Measurements from ENCODE around the gene ZP1. TPM values are rescaled to one million over a fixed set of nuclear protein-coding genes. Genes with fewer than 3 reads are reported as not detected.
"Not testable (repeated sequence)": the region's sequence is repeated elsewhere in the genome, so short reads cannot be mapped to it uniquely, and the experiment has no call there.

Gene ZP1, protein sequence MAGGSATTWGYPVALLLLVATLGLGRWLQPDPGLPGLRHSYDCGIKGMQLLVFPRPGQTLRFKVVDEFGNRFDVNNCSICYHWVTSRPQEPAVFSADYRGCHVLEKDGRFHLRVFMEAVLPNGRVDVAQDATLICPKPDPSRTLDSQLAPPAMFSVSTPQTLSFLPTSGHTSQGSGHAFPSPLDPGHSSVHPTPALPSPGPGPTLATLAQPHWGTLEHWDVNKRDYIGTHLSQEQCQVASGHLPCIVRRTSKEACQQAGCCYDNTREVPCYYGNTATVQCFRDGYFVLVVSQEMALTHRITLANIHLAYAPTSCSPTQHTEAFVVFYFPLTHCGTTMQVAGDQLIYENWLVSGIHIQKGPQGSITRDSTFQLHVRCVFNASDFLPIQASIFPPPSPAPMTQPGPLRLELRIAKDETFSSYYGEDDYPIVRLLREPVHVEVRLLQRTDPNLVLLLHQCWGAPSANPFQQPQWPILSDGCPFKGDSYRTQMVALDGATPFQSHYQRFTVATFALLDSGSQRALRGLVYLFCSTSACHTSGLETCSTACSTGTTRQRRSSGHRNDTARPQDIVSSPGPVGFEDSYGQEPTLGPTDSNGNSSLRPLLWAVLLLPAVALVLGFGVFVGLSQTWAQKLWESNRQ
- not detected in 2 replicates for total RNA-seq (2014; rRNA removed; shearing (Covaris generic))

DNA sequence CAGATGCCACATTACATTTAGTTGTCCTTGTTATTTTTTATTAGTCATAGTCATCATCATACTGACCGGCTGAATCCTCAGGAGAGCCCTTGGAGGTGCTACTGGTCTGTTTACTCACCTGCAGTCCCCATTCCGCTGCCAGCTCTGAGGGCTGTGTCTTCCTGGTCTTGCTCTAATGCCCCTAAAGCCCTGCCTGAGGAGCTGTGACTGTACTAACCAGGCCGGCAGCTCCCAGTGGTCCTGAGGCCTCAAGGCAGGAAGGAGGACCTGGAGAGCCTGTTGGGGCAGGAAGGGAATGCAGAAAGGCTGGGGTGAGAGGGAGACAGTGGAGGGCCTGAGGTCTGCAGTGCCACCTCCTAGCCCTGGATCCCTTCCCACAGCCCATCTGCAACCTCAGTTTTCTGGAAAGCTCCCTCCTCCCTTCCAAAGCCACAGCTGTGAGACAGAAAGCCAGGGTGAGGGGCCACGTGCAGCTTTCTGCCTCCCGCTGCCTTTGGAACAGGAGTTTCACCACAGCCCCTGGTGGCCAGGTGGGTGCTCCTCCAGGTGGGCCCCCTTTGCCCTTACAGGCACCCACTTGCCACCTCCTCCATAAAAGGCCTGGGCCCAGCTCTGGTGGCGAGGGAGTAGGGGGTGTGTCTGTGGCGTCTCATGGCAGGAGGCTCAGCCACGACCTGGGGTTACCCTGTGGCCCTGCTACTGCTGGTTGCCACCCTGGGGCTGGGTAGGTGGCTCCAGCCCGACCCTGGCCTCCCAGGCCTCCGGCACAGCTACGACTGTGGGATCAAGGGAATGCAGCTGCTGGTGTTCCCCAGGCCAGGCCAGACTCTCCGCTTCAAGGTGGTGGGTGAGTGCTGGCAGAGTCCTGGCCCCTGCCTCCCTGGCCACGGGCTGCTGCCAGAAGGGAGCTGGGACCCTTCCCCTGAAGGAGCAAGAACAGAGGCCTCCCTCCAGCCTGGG lies at the start of gene ZP1:
ZP1 (plus strand) TSS at position 632 of the 960 bp plus-strand sequence; CDS start at position 652, 20 bp downstream.
- Histone ChIP-seq H3K27me3 (ENCODE audit: control insufficient read depth, insufficient read depth, low read length) (no peaks in the 10 kb centered on the region), H3K4me3 (ENCODE audit: insufficient read depth, low read depth, low read length) (no peak within 1 kb of the TSS), H3K36me3 (replicated peaks; ENCODE audit: control insufficient read depth, insufficient read depth, low read length) (no peaks in the 10 kb centered on the region)
- no peak for DNase-seq

DNA sequence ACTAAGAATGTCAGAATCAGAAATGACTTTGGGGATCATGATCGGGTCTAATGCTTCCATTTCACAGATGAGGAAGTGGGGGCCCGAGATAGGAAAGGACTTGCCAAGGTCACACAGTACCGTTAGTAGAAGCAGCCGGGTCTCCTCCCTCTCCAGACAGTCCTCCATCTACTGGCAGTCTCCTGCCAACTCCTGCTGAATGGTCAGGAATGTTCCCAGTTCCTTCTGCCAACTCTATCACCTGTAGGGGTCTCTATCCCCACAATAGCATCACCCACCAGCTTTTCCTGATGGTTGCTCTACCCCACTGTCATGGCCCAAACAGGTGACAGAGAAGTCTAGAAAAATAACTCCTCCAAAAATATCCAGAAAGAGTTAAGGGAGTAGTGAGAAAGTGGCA lies 49.3 kb upstream of the ZP1 start:
- no peak for DNase-seq
- Histone ChIP-seq H3K36me3 (replicated peaks; ENCODE audit: control insufficient read depth, insufficient read depth, low read length) (no peaks in the 10 kb centered on the region), H3K27me3 (ENCODE audit: control insufficient read depth, insufficient read depth, low read length) (no peaks in the 10 kb centered on the region), H3K4me3 (ENCODE audit: insufficient read depth, low read depth, low read length) (no peak overlapping the region)

DNA sequence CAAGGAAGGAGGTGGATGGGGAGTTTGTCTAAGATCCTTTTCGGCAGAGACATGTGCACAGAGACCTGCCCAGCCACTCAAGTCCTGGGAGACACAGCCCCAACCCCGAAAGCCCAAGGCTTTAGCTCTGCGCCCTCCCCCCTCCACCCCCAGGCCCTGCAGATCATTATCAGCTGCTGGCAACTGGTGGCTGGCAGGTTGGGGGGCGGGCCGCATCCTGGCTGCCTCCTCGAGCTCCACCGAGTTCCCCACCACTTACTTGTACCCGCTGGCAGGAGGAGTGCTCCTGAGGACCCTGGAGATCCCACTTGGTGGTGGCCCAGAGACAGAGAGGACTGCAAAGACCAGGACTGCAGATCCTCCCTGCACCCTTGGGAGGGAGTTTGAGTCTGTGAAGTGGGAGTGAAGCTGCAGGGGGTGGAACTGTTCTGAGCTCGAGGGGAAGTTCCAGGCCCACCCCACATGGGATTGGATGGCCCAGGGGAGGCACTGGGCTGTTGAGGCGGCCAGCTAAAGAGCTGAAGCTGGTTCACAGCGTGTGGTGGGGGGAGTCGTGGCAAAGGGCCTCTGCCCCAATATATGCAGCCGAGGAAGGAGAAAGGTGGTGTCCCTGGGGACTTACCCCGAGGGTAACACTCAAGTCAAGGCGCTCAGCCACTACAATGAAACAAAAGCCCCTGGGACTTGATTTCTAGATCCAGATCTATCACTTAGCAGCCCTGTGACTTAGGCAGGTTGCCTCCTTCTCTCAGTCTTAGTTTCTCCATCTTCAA lies 45.3 kb upstream of the ZP1 start:
- Histone ChIP-seq H3K4me3 (ENCODE audit: insufficient read depth, low read depth, low read length) (no peak overlapping the region), H3K36me3 (replicated peaks; ENCODE audit: control insufficient read depth, insufficient read depth, low read length) (no peaks in the 10 kb centered on the region), H3K27me3 (ENCODE audit: control insufficient read depth, insufficient read depth, low read length) (no peaks in the 10 kb centered on the region)
- peak; percentile 20 for DNase-seq

DNA sequence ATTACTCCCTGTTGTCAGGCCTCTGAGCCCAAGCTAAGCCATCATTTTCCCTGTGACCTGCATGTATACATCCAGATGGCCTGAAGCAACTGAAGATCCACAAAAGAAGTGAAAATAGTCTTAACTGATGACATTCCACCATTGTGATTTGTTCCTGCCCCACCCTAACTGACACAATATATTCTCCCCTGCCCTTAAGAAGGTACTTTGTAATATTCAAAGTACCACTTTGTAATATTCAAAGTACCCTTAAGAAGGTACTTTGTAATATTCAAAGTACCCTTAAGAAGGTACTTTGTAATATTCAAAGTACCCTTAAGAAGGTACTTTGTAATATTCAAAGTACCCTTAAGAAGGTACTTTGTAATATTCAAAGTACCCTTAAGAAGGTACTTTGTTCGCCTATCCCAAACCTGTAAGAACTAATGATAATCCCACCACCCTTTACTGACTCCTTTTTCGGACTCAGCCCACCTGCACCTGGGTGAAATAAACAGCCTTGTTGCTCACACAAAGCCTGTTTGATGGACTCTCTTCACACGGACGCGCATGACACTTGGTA lies 43.5 kb upstream of the ZP1 start:
- H3K4me3 ChIP-seq (ENCODE audit: insufficient read depth, low read depth, low read length); H3K27me3 ChIP-seq (ENCODE audit: control insufficient read depth, insufficient read depth, low read length); DNase-seq; H3K36me3 ChIP-seq (replicated peaks; ENCODE audit: control insufficient read depth, insufficient read depth, low read length): not testable (repeated sequence)

DNA sequence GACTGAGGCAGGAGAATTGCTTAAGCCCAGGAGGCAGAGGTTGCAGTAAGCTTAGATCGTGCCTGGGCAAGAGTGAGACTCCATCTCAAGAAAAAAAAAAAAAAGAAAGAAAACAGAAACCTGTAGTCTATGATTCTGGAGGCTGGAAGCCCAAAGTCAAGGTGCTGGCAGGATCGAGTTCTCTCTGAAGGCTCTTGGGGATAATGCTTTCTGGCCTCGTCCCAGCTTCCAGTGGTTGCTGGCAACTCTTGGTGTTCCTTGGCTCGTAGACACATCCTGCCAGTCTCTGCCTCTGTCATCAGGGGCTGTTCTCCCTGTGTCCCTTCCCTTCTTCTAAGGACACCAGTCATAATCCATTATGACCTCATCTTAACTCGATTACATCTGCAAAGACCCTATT lies 42.2 kb upstream of the ZP1 start:
- no peak for DNase-seq
- Histone ChIP-seq H3K27me3 (ENCODE audit: control insufficient read depth, insufficient read depth, low read length) (no peaks in the 10 kb centered on the region), H3K36me3 (replicated peaks; ENCODE audit: control insufficient read depth, insufficient read depth, low read length) (no peaks in the 10 kb centered on the region)

DNA sequence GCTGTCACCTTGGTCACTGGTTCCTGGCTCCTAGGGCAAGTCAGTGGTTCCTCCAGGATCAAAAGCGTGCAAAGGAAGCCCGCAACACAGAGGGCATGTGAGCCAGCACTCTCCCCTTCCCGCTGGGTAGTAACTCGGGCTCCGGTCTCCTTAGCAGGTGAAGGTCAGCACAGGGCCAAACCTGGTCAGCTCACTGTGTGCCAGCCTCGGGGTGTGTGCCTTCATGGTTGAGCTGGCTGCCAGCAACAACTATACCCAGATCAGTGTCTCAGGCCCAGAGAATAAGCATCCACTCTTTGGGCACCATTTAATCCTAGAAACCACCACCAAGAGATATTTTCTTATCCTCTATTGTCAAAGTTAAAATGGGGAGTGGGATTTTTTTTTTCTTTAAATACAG lies 41.6 kb upstream of the ZP1 start:
- no peaks in the 10 kb centered on the region for H3K36me3 ChIP-seq (replicated peaks; ENCODE audit: control insufficient read depth, insufficient read depth, low read length)
- H3K4me3 ChIP-seq (ENCODE audit: insufficient read depth, low read depth, low read length): no peak overlapping the region
- no peaks in the 10 kb centered on the region for H3K27me3 ChIP-seq (ENCODE audit: control insufficient read depth, insufficient read depth, low read length)
- no peak for DNase-seq

More for the DNA sequence above, 42.2 kb upstream of the ZP1 start:
- H3K4me3 ChIP-seq (ENCODE audit: insufficient read depth, low read depth, low read length): no peak overlapping the region

DNA sequence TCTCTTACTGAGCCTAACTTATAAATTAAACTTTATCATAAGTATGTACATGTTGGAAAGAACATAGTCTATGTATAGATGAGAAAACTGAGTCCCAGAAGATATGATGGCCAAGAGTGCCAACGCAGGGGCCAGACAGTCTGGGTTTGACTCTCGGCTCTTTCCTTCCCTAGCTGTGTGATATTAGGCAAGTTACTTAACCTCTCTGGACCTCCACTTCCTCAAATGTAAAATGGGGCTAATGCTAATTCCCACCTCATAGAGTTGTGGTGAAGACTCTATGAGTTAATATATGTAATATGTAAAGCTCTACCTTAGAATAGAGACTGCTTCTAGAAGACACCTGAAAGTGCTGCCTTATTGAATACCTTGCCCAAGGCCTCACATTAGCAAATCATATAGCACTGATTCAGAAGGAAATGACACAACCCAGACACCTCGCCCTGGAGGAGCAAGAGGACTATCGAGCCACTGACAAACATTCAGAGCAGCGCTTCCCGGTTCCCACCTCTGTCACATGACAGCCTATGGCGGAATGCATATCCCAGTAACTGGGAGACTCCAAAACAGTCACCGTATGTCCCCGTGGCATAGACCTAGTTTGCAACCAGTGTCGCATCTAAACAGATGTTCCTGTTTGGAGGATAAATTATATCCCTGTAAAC lies 36.7 kb upstream of the ZP1 start:
- Histone ChIP-seq H3K27me3 (ENCODE audit: control insufficient read depth, insufficient read depth, low read length) (no peaks in the 10 kb centered on the region; the same call in 1 of the 2 replicates), H3K4me3 (ENCODE audit: insufficient read depth, low read depth, low read length) (no peak overlapping the region), H3K36me3 (replicated peaks; ENCODE audit: control insufficient read depth, insufficient read depth, low read length) (no peaks in the 10 kb centered on the region)
- DNase-seq: no peak

DNA sequence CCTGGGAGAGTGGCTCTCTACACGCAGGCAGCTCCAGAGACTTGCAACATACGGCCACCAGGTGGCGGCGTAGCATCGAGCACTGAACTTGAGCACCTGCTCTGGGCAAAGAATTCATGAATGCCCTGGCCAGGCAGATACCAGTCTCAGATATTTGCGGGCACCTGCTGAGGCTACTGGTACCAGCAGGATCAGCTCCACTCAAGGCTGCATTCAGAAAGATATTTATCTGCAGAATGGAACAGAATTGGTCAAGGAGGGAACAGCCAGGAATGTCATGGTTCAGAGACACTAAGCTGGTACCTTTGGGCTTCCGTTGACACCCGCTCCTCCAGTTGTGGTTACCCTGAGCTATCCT lies 36.2 kb upstream of the ZP1 start:
- no peak overlapping the region for H3K4me3 ChIP-seq (ENCODE audit: insufficient read depth, low read depth, low read length)
- no peaks in the 10 kb centered on the region; the same call in 1 of the 2 replicates for H3K27me3 ChIP-seq (ENCODE audit: control insufficient read depth, insufficient read depth, low read length)
- H3K36me3 ChIP-seq (replicated peaks; ENCODE audit: control insufficient read depth, insufficient read depth, low read length): no peaks in the 10 kb centered on the region
- DNase-seq: peak; percentile 87

DNA sequence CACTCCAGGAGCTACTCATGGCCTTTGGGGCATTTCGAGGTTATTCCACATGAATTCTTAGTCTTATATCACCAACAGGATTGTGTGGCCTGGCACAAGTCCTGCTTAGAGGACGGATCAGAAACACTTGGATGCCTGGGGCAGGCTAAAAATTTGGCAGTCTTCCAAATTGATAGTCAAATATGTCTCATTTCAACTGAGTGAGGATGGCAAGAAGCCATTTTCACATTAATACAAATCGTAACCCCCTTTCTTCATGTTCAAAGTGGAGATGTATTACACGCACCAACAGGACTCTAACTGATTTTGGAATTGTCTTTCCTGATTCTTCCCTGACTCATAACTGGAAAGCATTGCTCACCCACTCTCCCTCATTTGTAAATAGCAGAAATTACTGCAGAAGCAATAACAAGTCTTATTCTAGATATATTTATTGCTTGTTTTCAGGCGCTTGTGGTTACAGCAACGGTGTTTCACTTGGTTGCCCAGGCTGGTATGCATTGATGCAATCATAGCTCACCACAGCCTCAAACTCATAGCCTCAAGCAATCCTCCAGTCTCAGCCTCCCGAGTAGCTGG lies 35.8 kb upstream of the ZP1 start:
- no peaks in the 10 kb centered on the region for H3K36me3 ChIP-seq (replicated peaks; ENCODE audit: control insufficient read depth, insufficient read depth, low read length)
- H3K4me3 ChIP-seq (ENCODE audit: insufficient read depth, low read depth, low read length): no peak overlapping the region
- DNase-seq: no peak
- H3K27me3 ChIP-seq (ENCODE audit: control insufficient read depth, insufficient read depth, low read length): no peaks in the 10 kb centered on the region; the same call in 1 of the 2 replicates

DNA sequence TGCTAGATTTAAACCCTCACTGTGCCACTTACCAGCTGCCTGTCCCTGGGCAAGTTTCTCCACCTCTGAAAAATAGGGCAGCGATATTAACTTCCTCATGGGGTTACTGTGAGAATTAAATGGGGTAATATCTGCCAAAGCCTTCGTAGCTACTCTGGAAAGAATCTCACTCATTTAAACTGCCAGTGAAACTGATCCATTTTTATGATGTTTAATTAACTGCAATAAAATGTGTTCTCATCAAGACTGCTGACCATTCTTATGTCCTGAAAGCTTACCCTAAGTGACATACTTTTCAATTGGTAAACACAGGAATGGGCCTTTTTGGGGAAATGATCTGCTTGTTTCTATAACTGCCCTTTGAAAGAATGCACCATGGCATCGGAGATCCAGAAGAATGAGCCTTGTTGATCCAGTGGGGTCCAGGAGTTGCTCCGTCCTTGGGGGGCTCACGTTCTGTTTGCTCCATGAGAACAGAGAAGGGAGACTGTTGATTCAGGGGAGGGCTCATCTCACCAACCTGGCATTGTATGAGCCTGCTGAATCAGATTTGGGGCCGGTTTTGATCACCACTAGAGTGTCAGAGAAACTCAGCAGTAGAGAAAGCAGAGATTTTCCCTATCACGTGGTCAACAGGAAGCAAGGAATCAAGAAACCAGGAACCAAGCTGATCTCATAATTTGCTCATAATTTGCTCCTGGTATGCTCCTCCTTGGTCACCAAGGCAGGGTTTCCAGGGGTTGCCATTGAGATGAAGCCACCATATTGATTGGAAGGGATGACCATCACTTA lies 32.4 kb upstream of the ZP1 start:
- H3K36me3 ChIP-seq (replicated peaks; ENCODE audit: control insufficient read depth, insufficient read depth, low read length): no peaks in the 10 kb centered on the region
- H3K4me3 ChIP-seq (ENCODE audit: insufficient read depth, low read depth, low read length): no peak overlapping the region
- DNase-seq: no peak
- peaks cover 1% of the 10 kb centered on the region; the same call in 1 of the 2 replicates for H3K27me3 ChIP-seq (ENCODE audit: control insufficient read depth, insufficient read depth, low read length)

DNA sequence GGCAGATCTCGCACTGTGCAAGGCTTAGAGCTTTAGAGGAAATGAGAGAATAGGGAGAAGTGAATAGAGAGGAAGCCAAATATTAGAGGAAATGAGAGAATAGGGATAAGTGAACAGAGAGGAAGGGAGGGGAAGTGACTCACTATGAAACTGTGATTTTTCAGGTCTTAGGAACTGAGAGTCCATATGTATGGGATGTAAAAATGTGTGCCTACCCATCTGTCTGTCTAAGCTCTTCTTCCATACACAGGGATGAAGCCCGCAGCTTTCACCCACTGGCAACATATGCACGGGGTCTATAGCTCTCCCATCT lies 31.9 kb upstream of the ZP1 start:
- Histone ChIP-seq H3K4me3 (ENCODE audit: insufficient read depth, low read depth, low read length) (no peak overlapping the region), H3K27me3 (ENCODE audit: control insufficient read depth, insufficient read depth, low read length) (peaks cover 1% of the 10 kb centered on the region; the same call in 1 of the 2 replicates), H3K36me3 (replicated peaks; ENCODE audit: control insufficient read depth, insufficient read depth, low read length) (no peaks in the 10 kb centered on the region)
- DNase-seq: no peak

DNA sequence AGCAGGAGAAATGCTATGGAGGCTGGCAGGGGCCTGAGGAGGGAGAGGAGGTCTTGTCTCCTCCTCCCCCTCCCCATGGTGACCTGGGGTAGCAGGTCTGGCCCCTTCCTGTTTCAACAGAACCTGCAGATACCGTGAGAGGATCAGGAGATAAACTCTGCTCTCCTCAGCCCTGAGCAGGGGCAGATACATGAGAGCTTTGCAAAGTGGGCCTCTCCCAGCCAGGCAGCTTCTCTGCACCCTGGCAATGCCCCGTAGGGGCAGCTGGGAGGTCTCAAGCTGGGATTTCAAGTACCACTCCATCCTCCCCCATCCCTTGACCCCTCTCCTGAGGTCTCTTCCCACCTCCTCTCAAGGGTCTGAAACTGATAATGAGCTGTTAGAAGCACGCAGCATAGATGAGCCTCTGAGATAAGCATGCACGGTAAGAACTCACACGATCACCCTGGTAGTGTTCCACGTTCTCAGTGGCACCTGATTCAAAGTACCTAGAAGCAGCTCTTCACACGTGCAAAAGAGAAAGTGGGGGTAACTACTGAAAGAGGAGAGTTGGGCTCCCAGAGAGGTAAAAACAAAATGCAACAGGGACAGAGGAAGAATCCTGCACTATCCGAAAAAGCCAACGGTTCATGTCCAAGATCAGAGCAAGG lies 30.4 kb upstream of the ZP1 start:
- Histone ChIP-seq H3K36me3 (replicated peaks; ENCODE audit: control insufficient read depth, insufficient read depth, low read length) (no peaks in the 10 kb centered on the region), H3K27me3 (ENCODE audit: control insufficient read depth, insufficient read depth, low read length) (peaks cover 1% of the 10 kb centered on the region; the same call in 1 of the 2 replicates), H3K4me3 (ENCODE audit: insufficient read depth, low read depth, low read length) (no peak overlapping the region)
- DNase-seq: no peak
